Right lobe of liver (tissue), 4 donors: ENCODE data around the gene SCNN1A.

ENCODE experiments used
- CTCF ChIP-seq, 4 donors: fragments of 200-600 bp in 3 of 4; fragments of 450-650 bp in 1 of 4; IDR thresholded peaks; one replicate each; pipeline versions ENCODE4 v1.5.1 to v1.8.0; 2016 to 2022; ENCODE audit warnings: antibody characterized with exemption in 4 of 4, mild to moderate bottlenecking in 2 of 4
- POLR2A ChIP-seq: fragments of 450-650 bp; IDR thresholded peaks from one replicate; pipeline ENCODE4 v1.6.1; 2017; ENCODE audit warnings: antibody characterized with exemption, mild to moderate bottlenecking
- donor health status: DM: no; HTN: no; CAD: no.
- donor health status: DM: no; HTN: no; CAD: no.
- donor health status: DM: no; HTN: yes; CAD: no.

GRCh38 chr12:6391013-6391412, 15.7 kb upstream of the SCNN1A start:
- no peak for TF ChIP-seq POLR2A
- no peak for TF ChIP-seq CTCF (IDR thresholded peaks at IDR 0.05)
